Left cardiac atrium (tissue), 4 donors: ENCODE data around the gene SUPT5H. TPM values are rescaled to one million over a fixed set of nuclear protein-coding genes. Genes with fewer than 3 reads are reported as not detected.
"Not testable (repeated sequence)": the region's sequence is repeated elsewhere in the genome, so short reads cannot be mapped to it uniquely, and the experiment has no call there.

Experiments
- ATAC-seq, 2 donors: fragments of 200-7000 bp; cut with Tn5 transposase; one replicate each; pipeline ENCODE4 v1.9.1; 2020; ENCODE audit warnings: mild to moderate bottlenecking in 2 of 2, moderate library complexity in 2 of 2
- DNase-seq: peaks from one replicate; pipeline ENCODE4 v3.0.0-alpha.2; 2020
- intact Hi-C, 2 donors: fragments of 100-400 bp; cut with DNase I; formaldehyde crosslinking; loops; one replicate each; pipeline versions ENCODE4 v1.14.1 to v1.15.1; 2022 to 2023
- total RNA-seq, 2 donors: library from RNA; stranded (reverse); fragmentation: NEBNext Ultra II Directional; extraction: Animal tissue kit (Norgen Biotek cat#: 25700); gene quantifications; one replicate each; pipeline ENCODE4 v1.2.1, GENCODE V29; 2021
- donor health status: DM: no; HTN: yes; CAD: no.
- donor health status: DM: no; HTN: yes; CAD: no; lungs with severe emphysema.
- donor health status: DM: yes; HTN: yes; CAD: no.
- donor health status: Dilated cardiomyopathy.

SUPT5H gene
- total RNA-seq, 2 donors from 2014 or later = 61.1 to 70.1 TPM

DNA sequence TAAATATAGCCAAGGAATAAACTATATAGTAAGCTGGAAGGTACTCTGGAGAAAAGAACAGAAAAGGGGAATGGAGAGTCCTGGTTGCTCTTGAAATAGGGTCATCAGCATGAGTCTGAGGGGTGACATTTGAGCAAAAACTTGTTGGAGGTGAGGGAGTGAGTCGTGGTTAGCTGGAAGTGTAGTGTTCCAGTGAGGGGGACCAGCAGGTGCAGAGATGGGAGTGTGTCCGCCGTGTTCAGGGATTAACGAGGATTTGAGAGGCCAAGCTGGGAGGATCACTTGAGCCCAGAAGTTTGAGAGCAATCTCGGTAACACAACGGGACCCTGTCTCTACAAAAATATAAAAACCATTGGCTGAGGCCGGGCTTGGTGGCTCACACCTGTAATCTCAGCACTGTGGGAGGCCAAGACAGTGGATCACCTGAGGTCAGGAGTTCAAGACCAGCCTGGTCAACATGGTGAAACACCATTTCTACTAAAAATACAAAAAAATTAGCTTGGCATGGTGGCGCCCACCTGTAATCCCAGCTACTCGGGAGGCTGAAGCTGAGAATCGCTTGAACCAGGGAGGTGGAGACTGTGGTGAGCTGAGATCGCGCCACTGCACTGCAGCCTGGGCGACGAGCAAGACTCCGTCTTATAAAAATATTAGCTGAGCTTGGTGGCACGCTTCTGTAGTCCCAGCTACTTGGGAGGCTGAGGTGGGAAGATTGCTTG, 1.1 kb downstream of the SUPT5H start:
- DNase-seq (no peak), ATAC-seq (no peak)
- intact Hi-C loops = no loop called here

DNA sequence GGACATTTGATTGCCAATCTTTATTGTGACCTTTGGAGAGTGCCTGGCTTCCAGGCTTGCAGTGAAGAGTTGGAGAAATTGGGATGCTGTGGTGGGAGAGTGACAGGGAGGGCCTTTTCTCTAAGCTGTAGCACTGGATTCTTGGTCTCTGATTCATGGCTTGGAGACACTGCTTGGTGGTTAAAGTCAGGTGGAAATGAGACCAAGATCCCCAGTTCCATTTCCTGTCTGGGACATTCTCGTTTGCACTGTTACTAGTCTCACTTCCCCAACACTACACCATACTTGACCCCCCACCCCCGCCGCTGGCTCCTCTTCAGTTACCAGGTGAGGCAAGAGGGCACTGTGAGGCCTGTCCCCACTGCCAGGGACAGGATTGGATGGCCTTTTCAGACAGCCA, 2.9 kb downstream of the SUPT5H start:
- DNase-seq (no peak), ATAC-seq (no peak)
- intact Hi-C loops = no loop called here

DNA sequence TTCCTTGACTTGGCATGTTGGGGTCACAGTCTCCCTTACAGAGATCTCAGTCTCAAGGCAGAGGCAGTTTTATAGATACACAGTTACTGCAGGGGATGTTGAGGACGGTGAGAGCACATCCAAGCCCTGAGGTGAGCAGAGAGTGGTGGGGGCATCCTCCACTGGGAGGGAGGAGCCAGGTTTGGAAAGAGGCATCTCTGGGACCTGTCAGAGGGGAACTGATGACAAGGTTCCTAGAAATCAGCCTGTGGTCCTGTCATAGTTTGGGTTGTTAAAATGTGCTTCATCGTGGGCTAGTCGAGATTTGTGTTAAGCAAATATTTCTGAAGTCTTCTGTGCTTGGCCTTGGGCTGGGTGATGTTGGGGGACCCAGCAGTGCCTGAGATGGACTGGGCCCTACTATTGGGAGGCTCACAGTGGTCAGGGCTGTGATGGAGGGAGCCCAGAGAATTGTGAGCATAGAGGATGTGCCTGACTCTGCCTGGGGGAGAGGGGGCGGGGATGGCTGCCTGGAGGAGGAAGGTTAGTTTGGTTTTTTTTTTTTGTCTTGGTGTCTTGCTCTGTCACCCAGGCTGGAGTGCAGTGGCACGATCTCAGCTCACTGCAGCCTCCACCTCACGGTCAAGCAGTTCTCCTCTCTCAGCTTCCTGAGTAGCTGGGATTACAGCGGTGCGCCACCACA, 3.9 kb downstream of the SUPT5H start:
- ATAC-seq (no peak), DNase-seq (no peak)
- intact Hi-C loops = no loop called here

DNA sequence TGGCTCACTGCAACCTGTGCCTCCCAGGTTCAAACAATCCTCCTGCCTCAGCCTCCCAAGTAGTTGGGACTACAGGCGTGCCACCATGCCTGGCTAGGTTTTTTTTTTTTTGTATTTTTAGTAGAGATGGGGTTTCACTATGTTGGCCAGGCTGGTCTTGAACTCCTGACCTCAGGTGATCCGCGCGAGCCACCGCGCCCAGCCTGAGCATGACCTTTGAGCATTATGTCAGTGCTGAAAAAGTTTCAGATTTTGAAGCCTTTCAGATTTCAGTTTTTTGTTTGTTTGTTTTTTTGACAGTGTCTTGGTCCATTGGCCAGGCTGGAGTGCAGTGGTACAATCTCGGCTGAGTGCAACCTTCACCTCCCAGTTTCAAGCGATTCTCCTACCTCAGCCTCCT, 5.9 kb downstream of the SUPT5H start:
- DNase-seq, intact Hi-C loops, ATAC-seq: not testable (repeated sequence)

DNA sequence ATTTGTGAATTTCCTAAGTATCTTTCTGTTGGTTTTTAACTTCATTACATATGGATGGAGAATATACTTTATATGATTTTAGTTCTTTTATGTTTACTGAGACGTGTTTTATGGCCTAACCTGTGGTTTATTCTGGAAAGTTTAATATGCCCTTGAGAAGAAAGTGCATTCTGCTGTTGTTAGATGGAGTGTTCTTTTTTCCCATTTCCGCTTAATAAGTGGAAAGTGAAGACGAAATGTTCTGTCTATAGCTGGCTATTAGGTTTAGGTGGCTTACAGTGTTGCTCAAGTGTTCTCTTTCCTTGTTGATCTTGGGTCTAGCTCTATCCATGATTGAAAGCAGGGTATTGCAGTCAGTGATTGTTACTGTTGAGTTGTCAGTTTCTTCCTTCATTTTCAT, 18.0 kb downstream of the SUPT5H start:
- ATAC-seq = no peak
- DNase-seq = no peak
- intact Hi-C loops = no loop called here

DNA sequence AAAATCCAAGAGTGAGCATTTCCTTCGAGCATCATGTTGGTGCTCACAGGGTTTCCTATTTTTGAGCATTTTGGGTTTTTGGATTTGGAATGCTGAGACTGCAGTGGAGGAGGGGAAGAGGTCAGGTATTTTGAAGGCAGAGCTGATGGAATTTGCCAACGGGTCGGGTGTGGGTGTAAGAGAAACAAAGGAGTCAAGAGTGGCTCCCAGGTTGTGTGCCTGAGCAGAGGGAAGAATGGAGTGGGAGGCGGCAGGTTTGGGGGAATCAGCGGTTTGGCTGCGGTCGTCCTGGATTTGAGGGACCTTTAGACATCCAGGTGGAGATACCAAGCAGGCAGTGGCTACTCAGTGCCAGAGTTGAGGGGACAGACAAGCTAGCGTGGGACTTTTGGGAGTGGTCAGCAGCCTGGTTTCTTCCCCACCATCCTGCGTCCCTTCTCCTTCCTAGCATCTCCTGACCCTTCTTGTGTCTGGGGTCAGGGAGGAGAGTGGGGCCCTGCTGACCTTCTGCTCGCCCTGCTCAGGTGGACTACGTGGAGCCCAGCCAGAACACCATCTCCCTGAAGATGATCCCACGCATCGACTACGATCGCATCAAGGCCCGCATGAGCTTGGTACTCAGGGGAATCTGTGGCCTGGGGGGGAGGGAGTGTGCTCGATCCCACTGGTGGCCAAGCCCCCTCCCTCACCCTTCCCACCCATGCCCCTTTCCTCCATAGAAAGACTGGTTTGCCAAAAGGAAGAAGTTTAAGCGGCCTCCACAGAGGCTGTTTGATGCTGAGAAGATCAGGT, 20.8 kb downstream of the SUPT5H start:
- intact Hi-C loops = no loop called here
- ATAC-seq (no peak), DNase-seq (no peak)

DNA sequence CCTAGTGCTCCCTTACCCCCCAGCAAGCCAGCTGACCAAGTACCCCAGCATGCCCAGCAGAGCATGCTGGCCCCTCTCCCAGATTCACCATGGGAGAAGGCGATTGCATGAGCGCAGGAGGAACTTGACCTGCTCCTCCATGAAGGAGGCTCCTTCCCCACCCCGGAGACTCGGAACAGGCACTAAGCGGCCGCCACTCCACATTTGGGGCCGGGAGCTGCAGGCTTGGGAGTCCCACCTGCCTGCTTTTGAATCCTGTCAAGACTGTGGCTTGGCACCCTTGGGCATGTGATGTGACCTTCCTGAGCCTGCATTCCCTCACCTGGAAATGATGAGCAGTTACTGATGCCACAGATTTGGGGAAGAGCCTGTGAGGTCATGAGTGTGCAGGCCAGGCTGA, 22.6 kb downstream of the SUPT5H start:
- no peak for ATAC-seq
- intact Hi-C loops = no loop called here
- DNase-seq = no peak

DNA sequence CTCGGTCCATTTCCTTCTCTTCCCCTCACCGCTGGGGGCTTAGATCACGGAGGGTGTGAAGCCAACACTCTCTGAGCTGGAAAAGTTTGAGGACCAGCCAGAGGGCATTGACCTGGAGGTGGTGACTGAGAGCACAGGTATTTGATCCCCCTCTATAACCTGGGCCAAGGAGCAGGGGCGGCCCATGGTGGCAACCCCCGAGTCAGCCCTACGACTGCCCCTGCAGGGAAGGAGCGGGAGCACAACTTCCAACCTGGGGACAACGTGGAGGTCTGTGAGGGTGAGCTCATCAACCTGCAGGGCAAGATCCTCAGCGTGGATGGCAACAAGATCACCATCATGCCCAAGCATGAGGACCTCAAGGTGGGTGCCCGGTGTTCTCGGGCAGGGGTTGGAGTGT, 23.7 kb downstream of the SUPT5H start:
- no peak for DNase-seq
- intact Hi-C loops = no loop called here
- no peak for ATAC-seq

DNA sequence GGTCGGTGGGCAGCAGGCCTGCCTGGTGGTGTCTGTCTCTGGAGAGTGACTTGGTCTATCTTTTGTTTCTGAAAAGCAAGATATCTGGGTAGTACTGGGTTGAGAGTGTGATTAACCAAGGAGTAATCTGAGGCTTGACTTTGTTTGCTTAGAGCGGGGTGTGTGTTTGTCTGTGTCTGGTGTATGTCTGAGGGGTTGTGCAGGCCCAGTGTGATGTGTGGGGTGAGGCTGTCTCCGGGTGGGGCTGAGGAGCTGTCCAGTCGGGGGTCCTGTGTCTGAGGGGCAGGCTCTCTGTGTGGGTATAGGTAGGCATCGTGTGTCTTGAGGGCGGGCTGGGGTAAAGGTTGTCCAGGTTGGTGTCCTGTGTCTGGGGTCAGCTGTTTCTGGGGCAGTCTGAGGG, 24.2 kb downstream of the SUPT5H start:
- DNase-seq (no peak), ATAC-seq (no peak)
- intact Hi-C loops = no loop called here

DNA sequence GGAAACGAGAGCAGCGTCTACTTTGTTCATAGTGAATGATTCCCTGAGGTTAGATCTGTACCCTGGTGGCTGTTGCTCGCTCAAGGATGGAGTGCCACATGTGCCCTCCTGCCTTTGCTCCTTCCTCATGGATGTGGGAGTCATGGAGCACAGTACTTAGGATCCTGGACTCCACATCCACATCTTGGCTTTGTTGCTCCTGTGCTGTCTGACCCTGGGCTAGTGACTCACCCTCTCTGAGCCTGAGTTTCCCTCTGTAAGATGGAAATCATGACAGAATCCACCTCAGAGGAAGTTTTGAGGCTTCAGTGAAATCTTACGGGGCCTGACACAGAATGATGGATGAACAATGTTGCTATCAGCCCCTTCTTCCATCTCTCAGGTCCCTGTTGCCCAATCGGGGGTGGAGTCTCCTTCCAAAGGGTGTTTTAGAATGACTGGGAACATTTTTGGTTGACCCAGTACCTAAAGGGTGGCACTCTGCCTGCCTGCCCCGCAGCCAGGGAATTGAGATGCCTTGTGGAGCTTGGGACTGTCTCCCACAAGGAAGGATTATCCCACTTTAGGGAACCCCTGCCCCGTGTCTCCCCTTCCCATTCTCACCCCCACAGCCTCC, 25.4 kb downstream of the SUPT5H start:
- intact Hi-C loops = no loop called here
- DNase-seq = no peak

DNA sequence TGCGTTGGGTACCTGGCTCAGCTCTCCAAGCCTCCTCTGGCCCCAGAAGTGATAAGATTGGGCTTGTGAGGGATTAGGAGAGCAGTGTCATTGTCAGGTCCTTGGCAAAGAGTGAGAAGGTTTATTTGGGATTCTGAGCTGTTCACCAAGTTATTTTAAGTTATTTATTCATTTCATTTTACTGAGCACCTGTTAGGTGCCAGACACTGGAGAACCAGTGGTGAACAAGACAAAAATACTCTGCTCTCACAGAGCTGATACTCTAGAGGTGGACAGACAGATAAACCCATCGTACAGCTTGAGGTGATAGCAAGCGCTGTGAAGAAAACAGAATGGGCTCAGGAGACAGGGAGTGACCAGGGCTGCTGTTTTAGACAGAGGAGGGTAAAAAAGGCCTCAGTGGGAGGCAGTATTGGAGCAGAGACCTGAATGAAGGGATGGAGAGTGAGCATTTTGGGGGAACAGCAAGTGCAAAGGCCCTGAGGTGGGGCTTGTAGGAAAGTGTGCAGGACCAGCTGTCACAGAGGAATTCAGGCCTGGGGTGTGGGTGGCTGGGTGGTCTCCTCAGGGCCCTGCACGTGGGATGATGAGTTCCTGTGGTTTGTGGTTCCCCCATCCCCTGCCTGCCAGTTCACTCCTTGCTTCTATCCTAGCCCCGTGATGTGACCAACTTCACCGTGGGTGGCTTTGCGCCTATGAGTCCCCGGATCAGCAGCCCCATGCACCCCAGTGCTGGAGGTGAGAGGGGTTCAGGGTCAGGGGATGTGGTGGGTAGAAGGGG, 26.6 kb downstream of the SUPT5H start:
- ATAC-seq (no peak), DNase-seq (no peak)
- intact Hi-C loops = no loop called here

More for the DNA sequence above, 25.4 kb downstream of the SUPT5H start:
- no peak for ATAC-seq

DNA sequence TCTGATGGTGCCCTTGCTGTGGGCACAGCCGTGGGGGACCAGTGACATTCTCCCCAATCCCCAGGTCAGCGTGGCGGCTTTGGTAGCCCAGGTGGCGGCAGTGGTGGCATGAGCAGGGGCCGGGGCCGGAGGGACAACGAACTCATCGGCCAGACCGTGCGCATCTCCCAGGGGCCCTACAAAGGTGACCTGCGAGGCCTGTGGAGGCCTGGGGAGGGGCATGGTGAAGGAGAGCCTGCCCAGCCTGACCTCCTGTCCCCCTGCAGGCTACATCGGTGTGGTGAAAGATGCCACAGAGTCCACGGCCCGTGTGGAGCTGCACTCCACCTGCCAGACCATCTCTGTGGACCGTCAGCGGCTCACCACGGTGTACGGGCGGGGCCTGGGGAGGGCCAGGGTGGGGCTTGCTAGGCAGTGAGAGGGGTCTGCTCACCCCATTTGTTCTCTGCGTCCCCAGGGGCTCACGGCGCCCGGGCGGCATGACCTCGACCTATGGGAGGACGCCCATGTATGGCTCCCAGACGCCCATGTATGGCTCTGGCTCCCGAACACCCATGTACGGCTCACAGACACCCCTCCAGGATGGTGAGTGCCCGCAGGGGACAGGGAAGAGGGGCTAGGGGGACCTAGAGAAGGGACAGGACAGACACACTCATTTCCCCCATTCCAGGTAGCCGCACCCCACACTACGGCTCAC, 27.5 kb downstream of the SUPT5H start:
- intact Hi-C loops = no loop called here
- ATAC-seq (no peak), DNase-seq (no peak)

DNA sequence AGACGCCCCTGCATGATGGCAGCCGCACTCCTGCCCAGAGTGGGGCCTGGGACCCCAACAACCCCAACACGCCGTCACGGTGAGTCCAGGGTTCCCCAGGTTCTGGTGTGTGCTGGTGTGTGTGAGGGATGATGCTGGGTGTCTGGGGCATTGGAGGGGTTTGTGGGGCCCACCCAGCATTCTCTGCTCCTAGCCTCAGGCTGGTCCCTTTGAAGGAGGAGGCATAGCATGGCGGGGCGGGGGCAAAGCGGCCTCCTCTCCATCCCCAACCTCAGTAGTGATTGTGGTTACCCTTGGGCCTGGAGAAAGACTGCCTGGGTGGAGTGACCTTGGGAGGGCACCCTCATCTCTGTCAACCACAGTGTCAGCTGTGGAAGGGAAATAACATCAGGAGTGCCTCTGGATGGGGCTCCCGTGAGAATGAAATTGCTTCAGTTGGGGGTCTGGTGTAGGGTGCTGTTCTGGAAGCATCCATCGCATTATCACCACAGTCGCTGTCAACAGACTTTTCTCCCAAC, 28.1 kb downstream of the SUPT5H start:
- intact Hi-C loops = no loop called here
- DNase-seq (no peak), ATAC-seq (no peak)

DNA sequence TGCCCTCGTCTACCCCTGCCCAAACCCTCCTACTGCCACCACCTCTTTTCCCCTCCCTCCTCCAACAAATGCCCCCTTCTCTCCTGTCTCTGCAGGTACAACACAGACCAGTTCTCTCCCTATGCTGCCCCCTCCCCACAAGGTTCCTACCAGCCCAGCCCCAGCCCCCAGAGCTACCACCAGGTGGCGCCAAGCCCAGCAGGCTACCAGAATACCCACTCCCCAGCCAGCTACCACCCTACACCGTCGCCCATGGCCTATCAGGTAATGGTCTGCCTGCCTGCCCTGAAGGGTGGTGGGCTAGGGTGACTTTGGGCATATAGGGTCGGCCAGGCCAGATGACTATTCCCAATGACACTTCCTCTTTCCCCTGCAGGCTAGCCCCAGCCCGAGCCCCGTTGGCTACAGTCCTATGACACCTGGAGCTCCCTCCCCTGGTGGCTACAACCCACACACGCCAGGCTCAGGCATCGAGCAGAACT, 28.8 kb downstream of the SUPT5H start:
- intact Hi-C loops = loop anchor here in 1 of 2 donors (2.0 kb wide), 1 partner anchor 59 kb away; the partner anchor contains the start of gene EID2B
- ATAC-seq (peak; percentile 58 to 76), DNase-seq (peak; percentile 69)

DNA sequence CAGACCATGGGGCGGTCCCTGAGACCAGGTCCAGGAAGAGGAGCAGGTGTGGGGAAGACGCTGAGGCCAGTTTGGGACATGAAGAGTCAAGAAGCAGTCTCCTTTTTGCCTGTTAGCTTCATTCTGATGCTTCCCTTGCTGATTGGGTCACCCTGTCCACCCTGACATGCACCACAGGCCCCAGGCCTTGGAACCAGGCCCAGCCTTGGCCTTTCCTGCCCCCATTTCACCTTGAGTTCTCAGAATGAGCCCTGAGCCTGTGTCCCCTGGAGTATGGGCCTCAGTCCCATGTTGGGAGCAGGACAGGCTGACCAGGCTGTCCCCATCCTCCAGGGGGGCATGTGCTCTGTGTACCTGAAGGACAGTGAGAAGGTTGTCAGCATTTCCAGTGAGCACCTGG, 30.4 kb downstream of the SUPT5H start:
- ATAC-seq (no peak), DNase-seq (no peak)
- intact Hi-C loops = loop anchor here in 1 of 2 donors (2.0 kb wide), 1 partner anchor 57 kb away; the partner anchor contains the start of gene EID2B

DNA sequence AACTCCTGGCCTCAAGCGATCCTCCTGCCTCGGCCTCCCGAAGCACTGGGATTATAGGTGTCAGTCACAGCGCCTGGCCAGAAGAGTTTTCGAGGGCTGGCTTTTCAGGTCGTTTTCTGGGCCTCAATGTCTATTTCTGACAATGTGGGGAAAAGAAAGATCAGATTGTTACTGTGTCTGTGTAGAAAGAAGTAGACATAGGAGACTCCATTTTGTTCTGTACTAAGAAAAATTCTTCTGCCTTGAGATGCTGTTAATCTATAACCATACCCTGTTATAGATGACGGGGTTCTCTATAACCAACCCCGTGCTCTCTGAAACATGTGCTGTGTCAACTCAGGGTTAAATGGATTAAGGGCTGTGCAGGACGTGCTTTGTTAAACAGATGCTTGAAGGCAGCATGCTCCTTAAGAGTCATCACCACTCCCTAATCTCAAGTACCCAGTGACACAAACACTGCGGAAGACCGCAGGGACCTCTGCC, 34.0 kb downstream of the SUPT5H start:
- intact Hi-C loops, DNase-seq, ATAC-seq: not testable (repeated sequence)

DNA sequence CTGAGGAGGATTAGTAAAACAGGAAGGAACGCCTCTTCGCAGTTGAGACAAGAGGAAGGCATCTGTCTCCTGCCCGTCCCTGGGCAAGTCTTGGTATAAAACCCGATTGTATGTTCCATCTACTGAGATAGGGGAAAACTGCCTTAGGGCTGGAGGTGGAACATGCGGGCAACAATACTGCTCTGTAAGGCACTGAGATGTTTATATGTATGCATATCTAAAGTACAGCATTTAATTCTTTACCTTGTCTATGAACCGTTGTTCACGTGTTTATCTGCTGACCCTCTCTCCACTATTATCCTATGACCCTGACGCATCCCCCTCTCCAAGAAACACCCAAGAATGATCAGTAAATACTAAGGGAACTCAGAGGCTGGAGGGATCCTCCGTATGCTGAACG, 34.5 kb downstream of the SUPT5H start:
- intact Hi-C loops = loop anchor here in 1 of 2 donors (10.0 kb wide), 1 partner anchor 55 kb away; the partner anchor contains the start of gene EID2B
- no peak for ATAC-seq
- no peak for DNase-seq
